Measurements from ENCODE around the gene PTGR2.
"Not testable (repeated sequence)": the region's sequence is repeated elsewhere in the genome, so short reads cannot be mapped to it uniquely, and the experiment has no call there.

PTGR2 gene

DNA sequence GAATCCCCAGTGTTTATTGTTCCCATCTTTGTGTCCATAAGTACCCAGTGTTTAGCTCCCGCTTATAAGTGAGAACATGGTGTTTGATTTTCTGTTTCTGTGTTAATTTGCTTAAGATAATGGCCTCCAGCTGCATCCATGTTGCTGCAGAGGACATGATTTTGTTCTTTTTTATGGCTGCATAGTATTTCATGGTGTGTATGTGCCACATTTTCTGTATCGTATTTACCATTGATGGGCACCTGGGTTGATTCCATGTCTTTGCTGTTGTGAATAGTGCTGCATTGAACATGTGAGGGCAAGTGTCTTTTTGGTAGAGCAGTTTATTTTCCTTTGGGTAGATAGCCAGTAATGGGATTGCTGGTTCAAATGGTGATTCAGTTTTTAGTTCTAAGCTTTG, 67.8 kb downstream of the PTGR2 start:
- intact Hi-C loops (cut with micrococcal nuclease); H3K27me3 Mint-ChIP-seq; H3K9me3 Mint-ChIP-seq; H3K4me3 Mint-ChIP-seq; H3K27ac Mint-ChIP-seq; H3K4me1 Mint-ChIP-seq (ENCODE audit: low read depth): not testable (repeated sequence)
- peaks cover 94% of the 10 kb centered on the region for H3K36me3 Mint-ChIP-seq (ENCODE audit: low read depth)

GRCh38 chr14:73924337-73924736, 72.7 kb downstream of the PTGR2 start:
- intact Hi-C loops (cut with micrococcal nuclease) = no loop called here
- Mint-ChIP-seq H3K4me3 (no peak overlapping the region), H3K27ac (no peak overlapping the region), H3K9me3 (no peaks in the 10 kb centered on the region), H3K27me3 (no peaks in the 10 kb centered on the region), H3K4me1 (ENCODE audit: low read depth) (no peaks in the 10 kb centered on the region), H3K36me3 (ENCODE audit: low read depth) (peaks cover 98% of the 10 kb centered on the region)

All from dendritic cell treated with granulocyte-macrophage colony-stimulating factor and Interleukin-4, amounts not matched to agents 40 ng/mL and 50 ng/mL, for 4 days (primary cell).